H1 (cell line): Measurements from ENCODE around the gene CABLES2. TPM values are rescaled to one million over a fixed set of nuclear protein-coding genes. Genes with fewer than 3 reads are reported as not detected.

Source experiments
- CTCF ChIA-PET: fragments of 300-600 bp; sonication (Branson Sonifier 250); formaldehyde crosslinking; loops from one replicate; lab custom pipeline; 2021; ENCODE audit not compliant: partially characterized antibody; lab: Charles Lee
- POLR2A ChIA-PET: fragments of 300-600 bp; sonication (Branson Sonifier 250); formaldehyde crosslinking; loops from one replicate; lab custom pipeline; 2021; ENCODE audit warnings: inconsistent platforms; ENCODE audit not compliant: partially characterized antibody; lab: Charles Lee
- DNase-seq, 2 experiments: peaks; one replicate each; pipeline versions ENCODE4 v3.0.0 to v3.0.0-alpha.2; 2010 to 2022; ENCODE audit warnings: low spot score in 2 of 2, low read depth in 1 of 2, mixed read lengths in 1 of 2
- FAIRE-seq: peaks from 2 replicates; lab custom pipeline; 2011; peaks lifted over from hg19 to GRCh38; lab: Jason Lieb, UNC
- H2AFZ ChIP-seq: 2 replicates; pipeline ENCODE4 v1.8.1; 2012; ENCODE audit warnings: low read length, inconsistent platforms
- H2AK5ac ChIP-seq: 2 replicates; pipeline ENCODE4 v1.6.1; 2013; ENCODE audit warnings: low read depth, low read length
- H2BK120ac ChIP-seq: replicated peaks from 2 replicates; pipeline ENCODE3; 2013; ENCODE audit warnings: low read depth, low read length, inconsistent platforms
- H2BK12ac ChIP-seq: 2 replicates; pipeline ENCODE4 v1.6.1; 2013; ENCODE audit warnings: low read depth, low read length
- H2BK15ac ChIP-seq: 2 replicates; pipeline ENCODE4 v1.6.1; 2013; ENCODE audit warnings: low read length
- H2BK20ac ChIP-seq: 2 replicates; pipeline ENCODE4 v1.6.1; 2013; ENCODE audit warnings: low read length
- H2BK5ac ChIP-seq: 2 replicates; pipeline ENCODE4 v1.6.1; 2013; ENCODE audit warnings: low read depth, low read length
- H3K14ac ChIP-seq: 2 replicates; pipeline ENCODE4 v1.6.1; 2013; ENCODE audit warnings: inconsistent platforms; ENCODE audit not compliant: insufficient read length
- H3K18ac ChIP-seq: 2 replicates; pipeline ENCODE4 v1.6.1; 2013; ENCODE audit warnings: low read length; ENCODE audit errors: extremely low read depth
- H3K23ac ChIP-seq: 2 replicates; pipeline ENCODE4 v1.6.1; 2013; ENCODE audit warnings: inconsistent platforms; ENCODE audit not compliant: insufficient read length
- H3K23me2 ChIP-seq: 2 replicates; pipeline ENCODE4 v1.6.1; 2013; ENCODE audit warnings: low read depth, low read length
- H3K27ac ChIP-seq: 2 replicates; pipeline ENCODE4 v1.6.1; 2011; ENCODE audit warnings: low read depth, low read length, inconsistent platforms
- H3K27me3 ChIP-seq, 4 experiments: replicated peaks in 1 of 4; 1 replicate in 1 of 4; 2 replicates in 3 of 4; pipeline versions ENCODE4 v1.6.1 to v1.8.1; 2011 to 2013; ENCODE audit warnings: low read length in 3 of 4, mild to moderate bottlenecking in 3 of 4, inconsistent platforms in 2 of 4, mixed read lengths in 2 of 4, moderate library complexity in 1 of 4; ENCODE audit not compliant: control insufficient read depth in 3 of 4, insufficient read depth in 3 of 4; ENCODE audit errors: extremely low read depth in 1 of 4
- H3K36me3 ChIP-seq, 4 experiments: 2 replicates each; pipeline versions ENCODE4 v1.6.1 to v1.8.1; 2011 to 2013; ENCODE audit warnings: mild to moderate bottlenecking in 4 of 4, low read length in 3 of 4, moderate library complexity in 2 of 4, control low read depth in 1 of 4, inconsistent platforms in 1 of 4; ENCODE audit not compliant: insufficient read depth in 4 of 4, control insufficient read depth in 2 of 4
- H3K4ac ChIP-seq: replicated peaks from 2 replicates; pipeline ENCODE3; 2013; ENCODE audit warnings: low read length, low read depth, mixed read lengths, inconsistent platforms; ENCODE audit not compliant: insufficient read length
- H3K4me1 ChIP-seq, 4 experiments: replicated peaks in 1 of 4; 1 replicate in 1 of 4; 2 replicates in 3 of 4; pipeline versions ENCODE4 v1.6.1 to v1.8.1; 2011 to 2013; ENCODE audit warnings: low read length in 3 of 4, inconsistent platforms in 2 of 4, mixed read lengths in 1 of 4; ENCODE audit not compliant: insufficient read depth in 4 of 4, control insufficient read depth in 3 of 4
- H3K4me2 ChIP-seq, 2 experiments: 2 replicates each; pipeline versions ENCODE4 v1.6.1 to v1.8.1; 2011 to 2013; ENCODE audit warnings: low read depth in 2 of 2, low read length in 2 of 2, control low read depth in 1 of 2, inconsistent platforms in 1 of 2, mild to moderate bottlenecking in 1 of 2; ENCODE audit not compliant: insufficient read depth in 1 of 2
- H3K4me3 ChIP-seq, 4 experiments: fragments of 200-600, 300-600 bp in 1 of 4; sonication (generic), shearing (Covaris generic), sonication (Bioruptor Twin) in 1 of 4; 2 replicates each; pipeline versions ENCODE4 v1.5.1 to v1.8.1; 2011 to 2016; ENCODE audit warnings: low read length in 4 of 4, low read depth in 3 of 4, control low read depth in 2 of 4, inconsistent platforms in 2 of 4, mild to moderate bottlenecking in 2 of 4, mixed read lengths in 1 of 4, moderate library complexity in 1 of 4; ENCODE audit not compliant: insufficient read depth in 2 of 4; ENCODE audit errors: extremely low read depth in 1 of 4
- H3K56ac ChIP-seq: replicated peaks from 2 replicates; pipeline ENCODE3; 2013; ENCODE audit warnings: low read depth, mild to moderate bottlenecking, mixed read lengths, low read length, inconsistent platforms; ENCODE audit not compliant: insufficient read length
- H3K79me1 ChIP-seq: 2 replicates; pipeline ENCODE4 v1.6.1; 2013; ENCODE audit warnings: low read depth, low read length, control low read depth
- H3K79me2 ChIP-seq, 2 experiments: 2 replicates each; pipeline versions ENCODE4 v1.6.1 to v1.8.1; 2012 to 2013; ENCODE audit warnings: low read length in 2 of 2, mild to moderate bottlenecking in 2 of 2, inconsistent platforms in 1 of 2; ENCODE audit not compliant: insufficient read depth in 2 of 2, control insufficient read depth in 1 of 2
- H3K9ac ChIP-seq, 4 experiments: replicated peaks in 1 of 4; 1 replicate in 1 of 4; 2 replicates in 3 of 4; pipeline versions ENCODE4 v1.6.1 to v1.8.1; 2011 to 2013; ENCODE audit warnings: low read depth in 3 of 4, low read length in 3 of 4, control low read depth in 2 of 4, mild to moderate bottlenecking in 2 of 4, moderate library complexity in 2 of 4, inconsistent platforms in 1 of 4; ENCODE audit errors: extremely low read depth in 1 of 4
- H3K9me3 ChIP-seq, 2 experiments: 2 replicates each; pipeline versions ENCODE4 v1.6.1 to v1.8.1; 2012 to 2013; ENCODE audit warnings: mild to moderate bottlenecking in 2 of 2, moderate library complexity in 2 of 2, control low read depth in 1 of 2, inconsistent platforms in 1 of 2, low read depth in 1 of 2, low read length in 1 of 2, mixed read lengths in 1 of 2; ENCODE audit not compliant: insufficient read depth in 2 of 2
- H4K20me1 ChIP-seq, 2 experiments: replicated peaks in 1 of 2; 2 replicates each; pipeline versions ENCODE3 to v1.8.1; 2011 to 2013; ENCODE audit warnings: inconsistent platforms in 2 of 2, low read length in 2 of 2, mild to moderate bottlenecking in 1 of 2; ENCODE audit not compliant: insufficient read depth in 2 of 2, control insufficient read depth in 1 of 2
- H4K5ac ChIP-seq: 2 replicates; pipeline ENCODE4 v1.6.1; 2013; ENCODE audit warnings: low read length, low read depth, mixed read lengths, inconsistent platforms; ENCODE audit not compliant: insufficient read length
- H4K8ac ChIP-seq: 2 replicates; pipeline ENCODE4 v1.8.0; 2013; ENCODE audit warnings: mild to moderate bottlenecking, moderate library complexity, low read length, inconsistent platforms; ENCODE audit not compliant: insufficient read depth; ENCODE audit errors: extremely low read depth
- H4K91ac ChIP-seq: replicated peaks from 2 replicates; pipeline ENCODE3; 2013; ENCODE audit warnings: low read length, mixed read lengths, inconsistent platforms; ENCODE audit not compliant: insufficient read length
- BRCA1 ChIP-seq: IDR thresholded peaks from 2 replicates; pipeline ENCODE4 v1.6.1; 2012; ENCODE audit warnings: low read depth, low read length, improper control_type of control experiment
- FOSL1 ChIP-seq: IDR thresholded peaks from 2 replicates; pipeline ENCODE4 v1.6.1; 2011; ENCODE audit warnings: mild to moderate bottlenecking, low read depth, low read length, moderate library complexity; ENCODE audit not compliant: insufficient read depth
- GABPA ChIP-seq: IDR thresholded peaks from 2 replicates; pipeline ENCODE4 v1.6.1; 2011; ENCODE audit warnings: mild to moderate bottlenecking, low read length, moderate library complexity, borderline replicate concordance; ENCODE audit not compliant: insufficient read depth
- HDAC2 ChIP-seq, 2 experiments: fragments of 300-600 bp in 1 of 2; sonication (generic) in 1 of 2; IDR thresholded peaks; 2 replicates each; pipeline ENCODE4 v1.6.1; 2011 to 2012; ENCODE audit warnings: low read depth in 2 of 2, low read length in 2 of 2, mild to moderate bottlenecking in 2 of 2, moderate library complexity in 2 of 2, borderline replicate concordance in 1 of 2, inconsistent platforms in 1 of 2
- POLR2A ChIP-seq, 2 experiments: IDR thresholded peaks; 1 replicate in 1 of 2; 2 replicates in 1 of 2; pipeline ENCODE4 v1.6.1; 2011; ENCODE audit warnings: low read depth in 2 of 2, low read length in 2 of 2, mild to moderate bottlenecking in 2 of 2; ENCODE audit errors: control extremely low read depth in 1 of 2
- POLR2AphosphoS5 ChIP-seq: IDR thresholded peaks from 2 replicates; pipeline ENCODE4 v1.6.1; 2011; ENCODE audit warnings: low read depth, low read length
- RFX5 ChIP-seq: IDR thresholded peaks from 2 replicates; pipeline ENCODE4 v1.6.1; 2011; ENCODE audit warnings: low read depth, low read length, improper control_type of control experiment, borderline replicate concordance
- RNF2 ChIP-seq: fragments of 200-900, 300-1000 bp; sonication (generic); IDR thresholded peaks from 2 replicates; pipeline ENCODE4 v1.7.1; 2016; ENCODE audit warnings: borderline replicate concordance, low read depth, mild to moderate bottlenecking, antibody characterized with exemption, low read length; ENCODE audit not compliant: poor library complexity, severe bottlenecking; ENCODE audit errors: missing control alignments
- SUZ12 ChIP-seq: fragments of 200-600 bp; sonication (generic); IDR thresholded peaks from 2 replicates; pipeline ENCODE4 v1.6.1; 2012; ENCODE audit warnings: mild to moderate bottlenecking, inconsistent platforms, low read length, moderate library complexity, mixed read lengths
- TCF12 ChIP-seq: IDR thresholded peaks from 2 replicates; pipeline ENCODE4 v1.6.1; 2011; ENCODE audit warnings: low read depth, mild to moderate bottlenecking, low read length
- WGBS, 2 experiments: shearing (Covaris generic) in 1 of 2; methylation state at CpG; one replicate each; pipeline versions ENCODE4 v1.1.6 to v1.1.7; 2013 to 2015; ENCODE audit warnings: low lambda C conversion rate in 2 of 2, mixed read lengths in 2 of 2, inconsistent platforms in 1 of 2, low coverage in 1 of 2, missing lambda C conversion rate in 1 of 2; ENCODE audit not compliant: insufficient replicate concordance in 2 of 2, insufficient coverage in 1 of 2, insufficient read length in 1 of 2; ENCODE audit errors: extremely low coverage in 1 of 2, missing lambda C conversion rate in 1 of 2; 5-methylcytosine and 5-hydroxymethylcytosine counted together
- polyA plus RNA-seq, 7 experiments: library from polyadenylated mRNA; depleted of rRNA in 3 of 7; stranded (reverse) in 5 of 7; unstranded in 2 of 7; fragments of >200 nt in 5 of 7; fragments of 200-250 nt in 2 of 7; gene quantifications; 1 replicate in 5 of 7; 2 replicates in 1 of 7; 4 replicates in 1 of 7; pipeline versions ENCODE4 v1.2.1 to v1.2.3, GENCODE V29; 2011 to 2013; ENCODE audit warnings: missing spikeins in 2 of 7, mixed read lengths in 2 of 7
- total RNA-seq: library from RNA; stranded (reverse); fragmentation: NEBNext Ultra II Directional; extraction: Animal tissue kit (Norgen Biotek cat#: 25700); gene quantifications from 2 replicates; pipeline ENCODE4 v1.2.1, GENCODE V29; 2021

Gene CABLES2
- total and polyA plus RNA-seq, 2 of the 8 experiments (the other 6 are each of a cell fraction or from before 2014, with no cell fraction given) = 8.0 to 8.8 TPM

- Histone ChIP-seq H3K4ac (no peak overlapping the region), H3K4me2 (no peak overlapping the region), H3K9me3 (peaks cover 0 to 8% of the 10 kb centered on the region in 2 experiments; a peak in 3 of 4 replicates), H3K4me3 (no peak overlapping the region), H3K56ac (no peak overlapping the region), H4K20me1 (no peaks in the 10 kb centered on the region), H2BK120ac (no peak overlapping the region), H3K23me2 (peaks cover under 1% of the 10 kb centered on the region; the same call in 1 of the 2 replicates), H3K4me1 (peaks cover 0 to 14% (median 5%) of the 10 kb centered on the region in 4 experiments; a peak in 5 of 7 replicates), H3K79me1 (no peaks in the 10 kb centered on the region), H3K18ac (no peak overlapping the region; the same call in 1 of the 2 replicates), H4K91ac (no peak overlapping the region), H2BK12ac (no peak overlapping the region), H3K9ac (no peak overlapping the region), H2BK20ac (no peak overlapping the region), H2BK5ac (no peak overlapping the region), H4K5ac (no peak overlapping the region), H3K79me2 (no peaks in the 10 kb centered on the region), H2AFZ (no peak overlapping the region), H3K23ac (no peak overlapping the region), H3K14ac (no peak overlapping the region), H2AK5ac (no peak overlapping the region), H3K27me3 (peaks cover 0 to 2% (median 0%) of the 10 kb centered on the region in 4 experiments; a peak in 1 of 7 replicates), H4K8ac (peak overlapping the region; percentile 72; the same call in 1 of the 2 replicates), H2BK15ac (no peak overlapping the region), H3K36me3 (no peaks in the 10 kb centered on the region), H3K27ac (no peak overlapping the region)
- DNase-seq = no peak
- no peak for FAIRE-seq
- ChIA-PET POLR2A (no interaction called here), CTCF (interaction anchor here (1.1 to 1.5 kb wide), 2 partner anchors 16 to 62 kb away, joined by 3 to 4 read pairs; no protein-coding TSS in a partner anchor)
- TF ChIP-seq POLR2A (IDR thresholded peaks at IDR 0.05; ENCODE audit: control extremely low read depth in 1 of 2, low read depth in 2 of 2, low read length in 2 of 2) = no peak
- no peak for TF ChIP-seq TCF12
- no peak for TF ChIP-seq FOSL1
- no peak for TF ChIP-seq BRCA1
- TF ChIP-seq SUZ12 = no peak
- no peak for TF ChIP-seq POLR2AphosphoS5
- TF ChIP-seq RFX5 = no peak
- TF ChIP-seq RNF2 = no peak
- TF ChIP-seq GABPA = no peak
- TF ChIP-seq HDAC2 (IDR thresholded peaks at IDR 0.05; ENCODE audit: borderline replicate concordance in 1 of 2, low read depth in 2 of 2, low read length in 2 of 2) = no peak
- 91% methylated on average over 31 of the region's 32 CpGs; no CpG with 5 or more reads in 1 of the 2 experiments for WGBS, 2 experiments
Measured at GRCh38 chr20:62433658-62434497, 26.8 kb upstream of the CABLES2 start.
